Neural cell (in vitro differentiated cells): Measurements from ENCODE around the gene CALY. TPM values are rescaled to one million over a fixed set of nuclear protein-coding genes. Genes with fewer than 3 reads are reported as not detected.

Experiments
- H2AFZ ChIP-seq: fragments of 200-600, 300-800 bp; sonication (generic), shearing (Covaris generic); 2 replicates; pipeline ENCODE4 v1.6.0; 2014; ENCODE audit warnings: low read depth, mild to moderate bottlenecking, antibody characterized with exemption, low read length, moderate library complexity
- H3F3A ChIP-seq: fragments of 200-600 bp; shearing (Covaris generic); 2 replicates; pipeline ENCODE4 v1.6.1; 2016; ENCODE audit warnings: mild to moderate bottlenecking, moderate library complexity, mixed read lengths, antibody characterized with exemption, low read length; ENCODE audit not compliant: insufficient read depth, poor library complexity, severe bottlenecking
- H3K27ac ChIP-seq: fragments of 200-600, 300-800 bp; sonication (generic), shearing (Covaris generic); 2 replicates; pipeline ENCODE4 v1.5.1; 2014; ENCODE audit warnings: mild to moderate bottlenecking, low read length, moderate library complexity
- H3K27me3 ChIP-seq: fragments of 300-800, 200-600 bp; sonication (generic), shearing (Covaris generic); 2 replicates; pipeline ENCODE4 v1.6.0; 2014; ENCODE audit warnings: mild to moderate bottlenecking, low read depth, low read length, moderate library complexity; ENCODE audit not compliant: insufficient read depth
- H3K36me3 ChIP-seq: fragments of 300-800, 200-600 bp; sonication (generic), shearing (Covaris generic); 2 replicates; pipeline ENCODE4 v1.5.1; 2014; ENCODE audit warnings: mild to moderate bottlenecking, antibody characterized with exemption, low read length, moderate library complexity; ENCODE audit not compliant: insufficient read depth
- H3K4me2 ChIP-seq: fragments of 300-800, 200-600 bp; sonication (generic), shearing (Covaris generic); 2 replicates; pipeline ENCODE4 v1.6.0; 2014; ENCODE audit warnings: mild to moderate bottlenecking, low read length
- H3K4me3 ChIP-seq: fragments of 300-800, 200-600 bp; sonication (generic), shearing (Covaris generic); 2 replicates; pipeline ENCODE4 v1.5.1; 2014; ENCODE audit warnings: mild to moderate bottlenecking, low read length, moderate library complexity
- H3K79me2 ChIP-seq: fragments of 200-600 bp; shearing (Covaris generic); replicated peaks from 2 replicates; pipeline ENCODE4 v1.6.0; 2014; ENCODE audit warnings: mild to moderate bottlenecking, low read length, moderate library complexity; ENCODE audit not compliant: insufficient read depth
- H3K9ac ChIP-seq: fragments of 300-800, 200-600 bp; sonication (generic), shearing (Covaris generic); 2 replicates; pipeline ENCODE4 v1.6.1; 2016; ENCODE audit warnings: mild to moderate bottlenecking, low read length, mixed read lengths
- H3K9me2 ChIP-seq: fragments of 200-600 bp; shearing (Covaris generic); 2 replicates; pipeline ENCODE4 v1.6.1; 2016; ENCODE audit warnings: mild to moderate bottlenecking, low read length, mixed read lengths; ENCODE audit not compliant: insufficient read depth
- H3K9me3 ChIP-seq: fragments of 200-600, 300-800 bp; sonication (generic), shearing (Covaris generic); 2 replicates; pipeline ENCODE4 v1.6.1; 2016; ENCODE audit warnings: mild to moderate bottlenecking, mixed run types, low read length, moderate library complexity, mixed read lengths
- H4K20me1 ChIP-seq: fragments of 200-600 bp; shearing (Covaris generic); 2 replicates; pipeline ENCODE4 v1.6.1; 2016; ENCODE audit warnings: mild to moderate bottlenecking, mixed run types; ENCODE audit not compliant: insufficient read depth
- EP300 ChIP-seq: fragments of 450-650 bp; conservative IDR thresholded peaks from 2 replicates; pipeline ENCODE4 v1.6.1; 2014; ENCODE audit warnings: antibody characterized with exemption, mild to moderate bottlenecking, moderate library complexity; ENCODE audit not compliant: poor library complexity, severe bottlenecking
- EZH2 ChIP-seq: fragments of 200-600, 300-800 bp; shearing (Covaris generic), sonication (generic); IDR thresholded peaks from 2 replicates; pipeline ENCODE4 v1.6.1; 2014; ENCODE audit warnings: antibody characterized with exemption, low read length, borderline replicate concordance, mild to moderate bottlenecking; ENCODE audit not compliant: insufficient read depth, poor library complexity, severe bottlenecking
- MXI1 ChIP-seq: fragments of 450-650 bp; conservative IDR thresholded peaks from 2 replicates; pipeline ENCODE4 v1.6.1; 2014; ENCODE audit warnings: antibody characterized with exemption, mild to moderate bottlenecking; ENCODE audit not compliant: poor library complexity, severe bottlenecking
- POLR2AphosphoS5 ChIP-seq: IDR thresholded peaks from 2 replicates; pipeline ENCODE4 v1.6.1; 2012
- RAD21 ChIP-seq: fragments of 450-650 bp; conservative IDR thresholded peaks from 2 replicates; pipeline ENCODE4 v1.6.1; 2014; ENCODE audit warnings: antibody characterized with exemption, mild to moderate bottlenecking, moderate library complexity
- SMC3 ChIP-seq: fragments of 450-650 bp; conservative IDR thresholded peaks from 2 replicates; pipeline ENCODE4 v1.6.1; 2014; ENCODE audit warnings: antibody characterized with exemption, mild to moderate bottlenecking, moderate library complexity; ENCODE audit not compliant: poor library complexity
- TAF1 ChIP-seq: IDR thresholded peaks from 2 replicates; pipeline ENCODE4 v1.6.1; 2012; ENCODE audit warnings: low read depth
- polyA plus RNA-seq: library from polyadenylated mRNA; depleted of rRNA; stranded (reverse); fragments of >200 nt; gene quantifications from 2 replicates; pipeline ENCODE4 v1.2.3, GENCODE V29; 2014
- TF ChIP-seq, protein P1 (sequence below): IDR thresholded peaks from 2 replicates; pipeline ENCODE4 v1.6.1; 2012; ENCODE audit warnings: borderline replicate concordance
- TF ChIP-seq, protein P2 (sequence below): fragments of 450-650 bp; IDR thresholded peaks from 2 replicates; pipeline ENCODE4 v1.5.1; 2014; ENCODE audit warnings: antibody characterized with exemption, mild to moderate bottlenecking, moderate library complexity; ENCODE audit not compliant: poor library complexity, severe bottlenecking

CALY gene
- polyA plus RNA-seq, 1 donor from 2014 or later: 3.7 TPM

- Histone ChIP-seq H3K9me3 (no peaks in the 10 kb centered on the region), H3K27me3 (no peaks in the 10 kb centered on the region), H2AFZ (no peak overlapping the region), H3K4me2 (no peak overlapping the region), H3K9me2 (no peaks in the 10 kb centered on the region), H4K20me1 (no peaks in the 10 kb centered on the region), H3K27ac (no peak overlapping the region), H3F3A (no peaks in the 10 kb centered on the region), H3K4me3 (no peak overlapping the region), H3K9ac (no peak overlapping the region), H3K79me2 (no peaks in the 10 kb centered on the region), H3K36me3 (no peaks in the 10 kb centered on the region)
- no peak for TF ChIP-seq EZH2
- TF ChIP-seq, protein P1, sequence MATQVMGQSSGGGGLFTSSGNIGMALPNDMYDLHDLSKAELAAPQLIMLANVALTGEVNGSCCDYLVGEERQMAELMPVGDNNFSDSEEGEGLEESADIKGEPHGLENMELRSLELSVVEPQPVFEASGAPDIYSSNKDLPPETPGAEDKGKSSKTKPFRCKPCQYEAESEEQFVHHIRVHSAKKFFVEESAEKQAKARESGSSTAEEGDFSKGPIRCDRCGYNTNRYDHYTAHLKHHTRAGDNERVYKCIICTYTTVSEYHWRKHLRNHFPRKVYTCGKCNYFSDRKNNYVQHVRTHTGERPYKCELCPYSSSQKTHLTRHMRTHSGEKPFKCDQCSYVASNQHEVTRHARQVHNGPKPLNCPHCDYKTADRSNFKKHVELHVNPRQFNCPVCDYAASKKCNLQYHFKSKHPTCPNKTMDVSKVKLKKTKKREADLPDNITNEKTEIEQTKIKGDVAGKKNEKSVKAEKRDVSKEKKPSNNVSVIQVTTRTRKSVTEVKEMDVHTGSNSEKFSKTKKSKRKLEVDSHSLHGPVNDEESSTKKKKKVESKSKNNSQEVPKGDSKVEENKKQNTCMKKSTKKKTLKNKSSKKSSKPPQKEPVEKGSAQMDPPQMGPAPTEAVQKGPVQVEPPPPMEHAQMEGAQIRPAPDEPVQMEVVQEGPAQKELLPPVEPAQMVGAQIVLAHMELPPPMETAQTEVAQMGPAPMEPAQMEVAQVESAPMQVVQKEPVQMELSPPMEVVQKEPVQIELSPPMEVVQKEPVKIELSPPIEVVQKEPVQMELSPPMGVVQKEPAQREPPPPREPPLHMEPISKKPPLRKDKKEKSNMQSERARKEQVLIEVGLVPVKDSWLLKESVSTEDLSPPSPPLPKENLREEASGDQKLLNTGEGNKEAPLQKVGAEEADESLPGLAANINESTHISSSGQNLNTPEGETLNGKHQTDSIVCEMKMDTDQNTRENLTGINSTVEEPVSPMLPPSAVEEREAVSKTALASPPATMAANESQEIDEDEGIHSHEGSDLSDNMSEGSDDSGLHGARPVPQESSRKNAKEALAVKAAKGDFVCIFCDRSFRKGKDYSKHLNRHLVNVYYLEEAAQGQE: no peak
Observed at GRCh38 chr10:133366751-133367150, 30.1 kb upstream of the CALY start.

DNA sequence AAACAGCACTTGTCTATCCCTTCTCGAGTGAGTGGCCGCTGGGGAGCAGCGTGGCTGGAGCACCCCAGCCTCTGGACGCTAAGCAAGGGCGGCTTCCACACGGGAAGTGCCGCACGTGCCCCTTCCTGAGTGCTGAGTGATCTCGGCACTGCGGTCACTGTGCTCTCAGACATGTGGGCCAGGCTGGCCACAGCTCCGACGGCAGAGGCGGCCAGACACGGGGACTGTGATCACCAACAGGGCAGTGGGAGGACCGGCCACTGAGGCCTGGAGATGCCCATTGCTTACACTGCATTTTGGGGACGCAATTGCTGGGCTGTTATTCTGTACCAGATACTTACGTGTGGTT lies 29.4 kb upstream of the CALY start:
- Histone ChIP-seq H3K36me3 (no peaks in the 10 kb centered on the region), H3K9me2 (no peaks in the 10 kb centered on the region)
- TF ChIP-seq TAF1 (no peak), MXI1 (no peak), POLR2AphosphoS5 (no peak), EZH2 (no peak), SMC3 (no peak), RAD21 (no peak), EP300 (no peak)
- TF ChIP-seq, protein P1: no peak
- TF ChIP-seq, protein P2, sequence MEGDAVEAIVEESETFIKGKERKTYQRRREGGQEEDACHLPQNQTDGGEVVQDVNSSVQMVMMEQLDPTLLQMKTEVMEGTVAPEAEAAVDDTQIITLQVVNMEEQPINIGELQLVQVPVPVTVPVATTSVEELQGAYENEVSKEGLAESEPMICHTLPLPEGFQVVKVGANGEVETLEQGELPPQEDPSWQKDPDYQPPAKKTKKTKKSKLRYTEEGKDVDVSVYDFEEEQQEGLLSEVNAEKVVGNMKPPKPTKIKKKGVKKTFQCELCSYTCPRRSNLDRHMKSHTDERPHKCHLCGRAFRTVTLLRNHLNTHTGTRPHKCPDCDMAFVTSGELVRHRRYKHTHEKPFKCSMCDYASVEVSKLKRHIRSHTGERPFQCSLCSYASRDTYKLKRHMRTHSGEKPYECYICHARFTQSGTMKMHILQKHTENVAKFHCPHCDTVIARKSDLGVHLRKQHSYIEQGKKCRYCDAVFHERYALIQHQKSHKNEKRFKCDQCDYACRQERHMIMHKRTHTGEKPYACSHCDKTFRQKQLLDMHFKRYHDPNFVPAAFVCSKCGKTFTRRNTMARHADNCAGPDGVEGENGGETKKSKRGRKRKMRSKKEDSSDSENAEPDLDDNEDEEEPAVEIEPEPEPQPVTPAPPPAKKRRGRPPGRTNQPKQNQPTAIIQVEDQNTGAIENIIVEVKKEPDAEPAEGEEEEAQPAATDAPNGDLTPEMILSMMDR: no peak

More for the DNA sequence above, 29.4 kb upstream of the CALY start:
- H4K20me1 ChIP-seq: no peaks in the 10 kb centered on the region
- H3K27me3 ChIP-seq: no peaks in the 10 kb centered on the region
- H3K9ac ChIP-seq: no peak overlapping the region
- H3K27ac ChIP-seq: no peak overlapping the region
- H3K9me3 ChIP-seq: peaks cover 1% of the 10 kb centered on the region
- H3F3A ChIP-seq: no peaks in the 10 kb centered on the region
- H3K4me2 ChIP-seq: no peak overlapping the region
- no peak overlapping the region for H3K4me3 ChIP-seq
- H2AFZ ChIP-seq: no peak overlapping the region
- H3K79me2 ChIP-seq: no peaks in the 10 kb centered on the region
